GM12878 (cell line): ENCODE results near the gene IL13RA2. TPM values are rescaled to one million over a fixed set of nuclear protein-coding genes. Genes with fewer than 3 reads are reported as not detected.

Source experiments
- ATAC-seq: fragments of 200-7000 bp; cut with Tn5 transposase; 3 replicates; pipeline ENCODE4 v1.9.1; 2020; ENCODE audit warnings: mild to moderate bottlenecking, moderate library complexity
- BruUV-seq: library from RNA; stranded (reverse); fragments of 400-500 nt; replicated peaks from 2 replicates; lab custom pipeline; 2021; lab: Mats Ljungman, UMichigan
- CTCF ChIA-PET: fragments of 300-600 bp; sonication (Branson Sonifier 250); formaldehyde crosslinking; extraction: SDS; loops from one replicate; lab custom pipeline; 2021; ENCODE audit warnings: inconsistent platforms; lab: Yijun Ruan, JAX
- POLR2A ChIA-PET: fragments of 350-600 bp; formaldehyde crosslinking; extraction: SDS; loops from one replicate; lab custom pipeline; 2021; ENCODE audit warnings: inconsistent platforms; lab: Charles Lee
- RAD21 ChIA-PET: fragments of 300-600 bp; sonication (Branson Sonifier 250); formaldehyde crosslinking; loops from one replicate; lab custom pipeline; 2023; ENCODE audit warnings: antibody characterized with exemption; ENCODE audit not compliant: unreplicated experiment; lab: Charles Lee
- SMC1A ChIA-PET: fragments of 300-600 bp; sonication (Branson Sonifier 250); formaldehyde crosslinking; loops from one replicate; lab custom pipeline; 2023; ENCODE audit not compliant: unreplicated experiment, uncharacterized antibody; lab: Charles Lee
- DNase-seq: peaks from one replicate; pipeline ENCODE4 v3.0.0-alpha.2; 2011; ENCODE audit warnings: low read depth, low spot score
- FAIRE-seq: peaks from 3 replicates; lab custom pipeline; 2011; peaks lifted over from hg19 to GRCh38; lab: Jason Lieb, UNC
- H2AFZ ChIP-seq: 2 replicates; pipeline ENCODE4 v1.6.0; 2011; ENCODE audit warnings: low read depth, low read length, control low read depth; ENCODE audit not compliant: control insufficient read depth
- H3K27ac ChIP-seq: 2 replicates; pipeline ENCODE4 v1.5.1; 2011; ENCODE audit warnings: control low read depth; ENCODE audit not compliant: control insufficient read depth, insufficient read depth
- H3K27me3 ChIP-seq, 2 experiments: replicated peaks in 1 of 2; 2 replicates each; pipeline versions ENCODE4 v1.6.0 to v1.6.1; 2011; ENCODE audit warnings: low read length in 1 of 2; ENCODE audit not compliant: control insufficient read depth in 2 of 2, insufficient read depth in 2 of 2
- H3K36me3 ChIP-seq, 2 experiments: 2 replicates each; pipeline ENCODE4 v1.5.1; 2011; ENCODE audit warnings: low read length in 1 of 2; ENCODE audit not compliant: control insufficient read depth in 2 of 2, insufficient read depth in 2 of 2
- H3K4me1 ChIP-seq: 2 replicates; pipeline ENCODE4 v1.6.1; 2011; ENCODE audit warnings: mild to moderate bottlenecking, low read length, moderate library complexity, mixed read lengths; ENCODE audit not compliant: control insufficient read depth, insufficient read depth
- H3K4me2 ChIP-seq: 2 replicates; pipeline ENCODE4 v1.6.0; 2011; ENCODE audit warnings: control low read depth; ENCODE audit not compliant: control insufficient read depth, insufficient read depth
- H3K4me3 ChIP-seq: fragments of 200-600 bp; sonication (generic); 2 replicates; pipeline ENCODE4 v1.5.1; 2016
- H3K79me2 ChIP-seq: 2 replicates; pipeline ENCODE4 v1.6.0; 2011; ENCODE audit warnings: low read length; ENCODE audit not compliant: control insufficient read depth, insufficient read depth
- H3K9ac ChIP-seq: 2 replicates; pipeline ENCODE4 v1.8.0; 2011; ENCODE audit warnings: low read length, control low read depth, mixed read lengths; ENCODE audit not compliant: control insufficient read depth, insufficient read depth
- H3K9me3 ChIP-seq: replicated peaks from 3 replicates; pipeline ENCODE4 v1.5.1; 2011; ENCODE audit warnings: mild to moderate bottlenecking, low read length; ENCODE audit not compliant: control insufficient read depth, insufficient read depth
- H4K20me1 ChIP-seq: 2 replicates; pipeline ENCODE4 v1.6.0; 2011; ENCODE audit not compliant: control insufficient read depth, insufficient read depth
- ATF2 ChIP-seq: IDR thresholded peaks from 2 replicates; pipeline ENCODE4 v1.6.1; 2012; ENCODE audit warnings: low read length, inconsistent platforms
- BMI1 ChIP-seq: fragments of 450-650 bp; IDR thresholded peaks from 2 replicates; pipeline ENCODE4 v1.6.1; 2016; ENCODE audit warnings: mild to moderate bottlenecking, moderate library complexity, borderline replicate concordance
- CEBPB ChIP-seq, 2 experiments: fragments of 150-350 bp in 1 of 2; IDR thresholded peaks; 2 replicates each; pipeline ENCODE4 v1.6.1; 2012 to 2014; ENCODE audit warnings: low read depth in 2 of 2, low read length in 2 of 2, borderline replicate concordance in 1 of 2, inconsistent platforms in 1 of 2
- JUND ChIP-seq: IDR thresholded peaks from 2 replicates; pipeline ENCODE4 v1.6.1; 2012; ENCODE audit warnings: low read depth, mild to moderate bottlenecking, low read length, improper control_type of control experiment, moderate library complexity
- KAT2A ChIP-seq: conservative IDR thresholded peaks from 2 replicates; pipeline ENCODE4 v1.6.1; 2011; ENCODE audit warnings: low read depth, low read length; ENCODE audit not compliant: control insufficient read depth
- NR2F1 ChIP-seq: fragments of 450-650 bp; conservative IDR thresholded peaks from 2 replicates; pipeline ENCODE4 v1.6.1; 2017; ENCODE audit warnings: mild to moderate bottlenecking
- SPI1 ChIP-seq: IDR thresholded peaks from 2 replicates; pipeline ENCODE4 v1.6.1; 2011; ENCODE audit warnings: low read depth, mild to moderate bottlenecking, low read length, moderate library complexity, borderline replicate concordance; ENCODE audit not compliant: insufficient read depth
- SREBF1 ChIP-seq: IDR thresholded peaks from 2 replicates; pipeline ENCODE4 v1.6.1; 2012; ENCODE audit warnings: mild to moderate bottlenecking, low read length
- TCF12 ChIP-seq: IDR thresholded peaks from 2 replicates; pipeline ENCODE4 v1.6.1; 2011; ENCODE audit warnings: low read depth, mild to moderate bottlenecking, low read length
- TCF7 ChIP-seq: IDR thresholded peaks from 2 replicates; pipeline ENCODE4 v1.6.1; 2014; ENCODE audit warnings: antibody characterized with exemption, borderline replicate concordance
- WRNIP1 ChIP-seq: IDR thresholded peaks from 2 replicates; pipeline ENCODE4 v1.6.1; 2011; ENCODE audit warnings: low read depth, low read length, improper control_type of control experiment, borderline replicate concordance
- YY1 ChIP-seq: IDR thresholded peaks from 2 replicates; pipeline ENCODE4 v1.6.1; 2011; ENCODE audit warnings: low read depth, mild to moderate bottlenecking, low read length
- WGBS: methylation state at CpG from one replicate; pipeline ENCODE4 v1.1.6; 2016; ENCODE audit warnings: low lambda C conversion rate; ENCODE audit not compliant: insufficient replicate concordance, insufficient coverage; ENCODE audit errors: missing lambda C conversion rate; 5-methylcytosine and 5-hydroxymethylcytosine counted together
- in situ Hi-C: fragments of 300-500 bp; cut with MboI; formaldehyde crosslinking; loops from 9 replicates; pipeline ENCODE4 v1.14.3; 2018; ENCODE audit warnings: mixed read lengths
- intact Hi-C: fragments of 100-400 bp; cut with micrococcal nuclease; formaldehyde crosslinking; loops from one replicate; pipeline ENCODE4 v1.14.2; 2022; ENCODE audit not compliant: unreplicated experiment
- polyA plus RNA-seq, 11 experiments: library from polyadenylated mRNA; depleted of rRNA in 4 of 11; unstranded in 6 of 11; stranded (reverse) in 5 of 11; fragments of >200 nt; fragmentation: Nextera tagmentation in 4 of 11; fragmentation: Illumina TruSeq in 1 of 11; extraction: Ambion mirVana in 4 of 11; extraction: Trizol in 1 of 11; gene quantifications; 1 replicate in 1 of 11; 2 replicates in 10 of 11; pipeline versions ENCODE4 v1.2.1 to v1.2.3, GENCODE V29; 2011 to 2016; ENCODE audit warnings: inconsistent platforms in 2 of 11, missing spikeins in 2 of 11, low read depth in 1 of 11
- total RNA-seq, 4 experiments: library from RNA; depleted of rRNA in 3 of 4; stranded (reverse); fragments of >200 nt in 3 of 4; fragmentation: Illumina TruSeq in 1 of 4; extraction: Trizol in 1 of 4; gene quantifications; 2 replicates each; pipeline versions ENCODE4 v1.2.1 to v1.2.3, GENCODE V29; 2013 to 2021

Gene IL13RA2
- total and polyA plus RNA-seq, 10 of the 15 experiments (the other 5 are each of a cell fraction or from before 2014, with no cell fraction given) = 0.08 TPM; not detected in 9

GRCh38 chrX:115058276-115058675 lies 40.9 kb upstream of the IL13RA2 start:
- no TSS peak for BruUV-seq
- ChIA-PET CTCF (no interaction called here), RAD21 (no interaction called here)
- H3K4me1 ChIP-seq = no peaks in the 10 kb centered on the region
- no peaks in the 10 kb centered on the region for H3K36me3 ChIP-seq
- in situ Hi-C loops = no loop called here
- DNase-seq = no peak
- TF ChIP-seq TCF12 = no peak
- TF ChIP-seq SPI1 = no peak
- no peak for TF ChIP-seq KAT2A
- no peak for TF ChIP-seq TCF7
- no peak for TF ChIP-seq SREBF1
- TF ChIP-seq JUND = no peak
- no peak for TF ChIP-seq BMI1
- no peak for TF ChIP-seq ATF2
- TF ChIP-seq CEBPB (IDR thresholded peaks at IDR 0.05; ENCODE audit: borderline replicate concordance in 1 of 2, low read depth in 2 of 2, low read length in 2 of 2) = no peak
- no peak for TF ChIP-seq YY1
- no peak for TF ChIP-seq WRNIP1
- no peak for TF ChIP-seq NR2F1
- TF ChIP-seq, all 136 proteins: peak for 0
- intact Hi-C loops = no loop called here
- H3K79me2 ChIP-seq = no peaks in the 10 kb centered on the region
- no peak overlapping the region for H3K9ac ChIP-seq
- no peaks in the 10 kb centered on the region for H3K27me3 ChIP-seq
- no peaks in the 10 kb centered on the region for H4K20me1 ChIP-seq
- POLR2A ChIA-PET = no interaction called here
- no peak overlapping the region for H3K27ac ChIP-seq
- 60% methylated on average over 3 of the region's 3 CpGs for WGBS
- no peak overlapping the region for H2AFZ ChIP-seq
- SMC1A ChIA-PET = no interaction called here
- no peak overlapping the region for H3K4me2 ChIP-seq
- H3K4me3 ChIP-seq = no peak overlapping the region
- no peak for FAIRE-seq
- no peak for ATAC-seq
- H3K9me3 ChIP-seq = no peaks in the 10 kb centered on the region; the same call in 1 of the 3 replicates
